ENCODE results near the gene BSPRY.
"Not testable (repeated sequence)": the region's sequence is repeated elsewhere in the genome, so short reads cannot be mapped to it uniquely, and the experiment has no call there.

The BSPRY gene

GRCh38 chr9:113395000-113395861, 45.9 kb downstream of the BSPRY start:
- no peak for DNase-seq

GRCh38 chr9:113397203-113397631, 47.9 kb downstream of the BSPRY start:
- DNase-seq, result no peak

- DNase-seq, result no peak
These were observed 49.5 kb downstream of the BSPRY start for GRCh38 chr9:113398796-113399195.

GRCh38 chr9:113399646-113400200, 50.4 kb downstream of the BSPRY start:
- DNase-seq, result no peak

GRCh38 chr9:113401027-113401792, 51.9 kb downstream of the BSPRY start, which contains the start of gene ALAD:
ALAD (minus strand) TSS chr9:113401284; CDS start chr9:113393559, 7,725 bp downstream.
- peak; percentile 100 for DNase-seq

- no peak for DNase-seq
These were observed 54.3 kb downstream of the BSPRY start for GRCh38 chr9:113403646-113404045.

- DNase-seq, result not testable (repeated sequence)
These were observed 57.0 kb downstream of the BSPRY start for GRCh38 chr9:113406353-113406752.

GRCh38 chr9:113406873-113407511, 57.7 kb downstream of the BSPRY start:
- DNase-seq, result peak; percentile 31

GRCh38 chr9:113409481-113409880, 60.1 kb downstream of the BSPRY start:
- no peak for DNase-seq

- DNase-seq, result no peak
These were observed 60.5 kb downstream of the BSPRY start for GRCh38 chr9:113409883-113410206.

- peak; percentile 90 for DNase-seq
These were observed 61.0 kb downstream of the BSPRY start, which contains the start of the genes C9orf43 and POLE3 for GRCh38 chr9:113410207-113410864. C9orf43 (plus strand) TSS chr9:113410747; CDS start chr9:113413494, 2,747 bp downstream. POLE3 (minus strand) TSS chr9:113410675; CDS start chr9:113410293, 382 bp downstream.

GRCh38 chr9:113416149-113416721, 66.9 kb downstream of the BSPRY start:
- no peak for DNase-seq

- no peak for DNase-seq
These were observed 68.0 kb downstream of the BSPRY start for GRCh38 chr9:113417370-113417769.

Data from T-helper 9 cell (primary cell).